Stimulated activated CD4-positive, alpha-beta T cell treated with anti-CD3 and anti-CD28 coated beads, Interleukin-15, amount 100 ng/mL, for 1 hour (primary cell): ENCODE results near the gene LRP6.
"Not testable (repeated sequence)": the region's sequence is repeated elsewhere in the genome, so short reads cannot be mapped to it uniquely, and the experiment has no call there.

Source experiments
- DNase-seq, 2 donors: peaks; one replicate each; pipeline ENCODE4 v3.0.0-alpha.2; 2020; ENCODE audit warnings: low read depth in 1 of 2, low spot score in 1 of 2

Gene LRP6

DNA sequence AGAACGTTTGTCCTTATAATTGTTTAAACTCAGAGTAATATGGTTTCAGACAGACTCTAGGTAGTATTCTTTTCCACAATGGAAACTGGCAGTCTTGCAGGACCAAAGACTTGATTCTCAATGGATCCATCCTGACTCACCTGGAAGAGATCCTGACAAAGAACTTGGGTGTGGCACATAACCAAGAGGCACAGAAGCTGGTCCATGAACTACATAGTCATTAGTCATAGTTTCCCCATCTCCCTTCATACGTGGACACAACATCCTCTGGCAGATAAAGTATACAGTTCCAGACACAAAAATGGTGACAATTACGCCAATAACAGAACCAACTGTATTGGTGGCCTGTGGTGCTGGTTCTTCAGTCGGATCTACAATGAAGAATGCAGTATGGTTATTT is 140.3 kb downstream of the LRP6 start:
- no peak for DNase-seq

- no peak for DNase-seq
Observed at GRCh38 chr12:12123036-12123604, 143.7 kb downstream of the LRP6 start.

DNA sequence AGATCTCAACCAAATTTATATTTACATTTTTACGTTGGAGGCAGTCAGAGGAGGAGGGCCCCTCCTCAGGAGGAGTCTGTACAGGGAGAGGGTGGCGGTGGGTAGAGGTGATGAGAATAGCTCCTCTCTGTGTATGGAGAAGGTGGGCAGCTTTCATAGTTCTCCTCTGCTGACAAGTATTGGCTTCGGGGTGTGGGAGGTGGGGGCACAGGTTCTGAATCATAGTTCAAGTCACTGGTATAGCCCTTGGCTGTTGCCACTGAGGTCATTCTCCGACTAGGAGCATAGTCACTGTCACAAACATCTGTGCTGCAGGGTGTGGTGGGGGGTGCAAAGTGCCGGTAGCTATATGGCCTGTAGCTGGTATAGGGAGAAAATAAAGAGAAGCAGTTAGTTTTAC is 145.8 kb downstream of the LRP6 start:
- no peak for DNase-seq

DNA sequence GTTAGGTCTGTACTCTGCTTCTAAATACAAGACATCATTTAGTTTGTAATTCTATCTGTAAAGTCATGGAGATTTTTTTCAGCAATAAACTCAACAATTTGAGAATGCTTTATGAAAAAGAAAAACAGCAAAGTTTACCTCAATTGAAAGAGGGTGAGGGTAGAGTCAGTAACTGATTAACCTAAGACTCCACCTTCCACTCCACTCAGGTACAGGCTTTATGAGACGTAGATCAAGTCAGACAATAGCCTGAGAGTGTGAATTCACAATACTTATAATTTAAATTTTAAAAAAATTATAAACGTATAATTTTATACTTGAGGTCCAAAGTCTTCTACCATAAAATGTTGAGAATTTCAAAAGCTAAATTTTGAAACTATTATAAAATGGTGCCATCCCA is 150.2 kb downstream of the LRP6 start:
- no peak for DNase-seq

DNA sequence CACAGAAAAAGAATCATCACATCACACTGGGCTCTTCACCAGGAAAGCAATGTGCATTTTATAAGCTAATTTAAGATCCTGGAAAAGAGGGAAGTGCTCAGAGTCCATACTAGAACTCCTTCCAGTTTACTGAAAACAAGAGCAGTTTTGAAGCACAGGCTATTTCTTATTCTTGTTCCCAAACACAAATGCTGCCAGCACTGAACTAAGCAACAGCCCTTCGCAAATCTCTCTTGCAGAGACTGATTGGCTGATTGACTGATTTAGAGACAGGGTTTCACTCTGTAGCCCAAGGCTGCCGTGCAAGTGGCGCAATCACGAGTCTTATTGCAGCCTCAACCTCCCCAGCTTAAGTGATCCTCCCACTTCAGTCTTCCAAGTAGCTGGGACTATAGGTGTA is 151.3 kb downstream of the LRP6 start:
- no peak for DNase-seq

- DNase-seq: not testable (repeated sequence)
Observed at GRCh38 chr12:12110923-12111555, 155.8 kb downstream of the LRP6 start.

DNA sequence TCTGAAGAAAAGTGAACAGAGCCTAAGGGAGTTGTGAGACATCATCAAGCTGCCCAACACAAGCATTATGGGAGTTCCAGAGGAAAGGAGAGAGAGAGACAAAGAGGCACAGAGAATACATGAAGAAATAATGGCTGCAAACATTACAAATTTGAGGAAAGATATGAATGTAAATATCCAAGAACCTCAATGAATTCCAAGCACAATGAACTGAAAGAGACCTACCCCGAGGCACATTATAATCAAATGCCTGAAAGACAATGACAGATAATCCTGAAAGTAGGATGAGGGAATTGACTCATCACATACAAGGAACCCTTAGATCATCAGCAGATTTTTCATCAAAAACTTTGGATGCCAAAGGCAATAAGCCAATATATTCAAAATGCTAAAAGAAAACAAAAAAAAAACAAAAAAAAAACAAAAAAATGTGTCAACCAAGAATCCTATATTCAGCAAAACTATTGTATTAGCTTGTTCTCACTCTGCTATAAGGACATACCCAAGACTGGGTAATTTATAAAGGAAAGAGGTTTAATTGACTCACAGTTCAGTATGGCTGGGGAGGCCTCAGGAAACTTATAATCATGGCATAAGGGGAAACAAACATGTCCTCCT is 158.3 kb downstream of the LRP6 start:
- DNase-seq: no peak

DNA sequence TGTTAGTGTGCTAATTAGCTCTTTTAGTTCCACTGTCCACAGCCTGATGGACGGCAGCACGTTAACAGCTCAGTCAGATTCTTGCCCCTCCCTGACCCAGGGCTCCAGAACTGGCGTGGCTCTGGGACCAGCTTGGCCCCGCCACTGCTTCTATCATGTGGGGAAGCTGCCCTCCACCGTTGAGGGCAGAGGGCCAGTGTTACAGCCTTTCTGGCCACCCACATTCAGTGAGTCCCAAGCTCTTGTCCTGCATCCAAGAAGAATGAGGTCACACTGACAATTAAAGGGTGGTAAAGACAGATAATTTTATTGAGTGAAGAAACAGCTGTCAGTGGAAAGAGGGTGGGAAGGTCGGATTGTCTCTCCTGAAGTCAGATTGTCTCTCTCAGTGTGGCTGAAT is 159.2 kb downstream of the LRP6 start:
- DNase-seq: no peak

DNA sequence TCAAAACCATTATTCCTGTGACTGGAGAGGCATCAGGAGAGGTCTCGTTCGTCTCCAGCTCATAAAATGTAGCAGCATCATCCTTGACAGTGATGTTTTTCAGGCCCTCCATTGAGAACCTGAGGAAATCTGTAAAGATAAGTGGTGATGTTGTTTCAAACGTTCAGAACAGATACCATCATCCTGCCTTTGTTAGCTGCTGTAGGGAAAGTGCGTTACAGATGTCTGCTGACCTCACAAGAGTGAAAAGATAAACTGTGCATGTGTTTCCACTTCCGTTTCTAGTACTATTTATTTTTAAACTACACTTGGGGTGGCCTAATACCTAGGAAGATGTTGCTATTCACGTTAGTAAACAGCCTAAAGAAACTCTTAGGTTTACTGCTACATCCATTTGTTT is 167.7 kb downstream of the LRP6 start:
- no peak for DNase-seq

DNA sequence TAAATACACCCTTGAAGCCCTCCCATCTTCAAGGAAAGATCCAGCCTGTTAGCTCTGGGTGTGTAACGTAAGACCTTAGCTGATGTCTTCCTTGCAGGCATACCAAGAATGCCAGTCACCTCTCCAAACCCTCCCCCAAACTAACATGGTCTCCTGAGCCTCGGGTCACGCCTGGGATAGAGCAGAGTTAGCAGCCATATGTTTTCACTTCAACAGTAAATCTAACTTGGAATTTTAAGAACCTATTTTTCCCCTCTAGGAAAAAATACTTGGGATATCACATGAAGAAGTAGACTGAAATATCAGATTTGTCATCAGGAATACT is 168.2 kb downstream of the LRP6 start:
- DNase-seq: no peak

GRCh38 chr12:12097891-12098690 is 168.8 kb downstream of the LRP6 start:
- DNase-seq: no peak

GRCh38 chr12:12095021-12095420 is 171.8 kb downstream of the LRP6 start:
- no peak for DNase-seq

- no peak for DNase-seq
Observed at GRCh38 chr12:12094481-12094880, 172.4 kb downstream of the LRP6 start.

DNA sequence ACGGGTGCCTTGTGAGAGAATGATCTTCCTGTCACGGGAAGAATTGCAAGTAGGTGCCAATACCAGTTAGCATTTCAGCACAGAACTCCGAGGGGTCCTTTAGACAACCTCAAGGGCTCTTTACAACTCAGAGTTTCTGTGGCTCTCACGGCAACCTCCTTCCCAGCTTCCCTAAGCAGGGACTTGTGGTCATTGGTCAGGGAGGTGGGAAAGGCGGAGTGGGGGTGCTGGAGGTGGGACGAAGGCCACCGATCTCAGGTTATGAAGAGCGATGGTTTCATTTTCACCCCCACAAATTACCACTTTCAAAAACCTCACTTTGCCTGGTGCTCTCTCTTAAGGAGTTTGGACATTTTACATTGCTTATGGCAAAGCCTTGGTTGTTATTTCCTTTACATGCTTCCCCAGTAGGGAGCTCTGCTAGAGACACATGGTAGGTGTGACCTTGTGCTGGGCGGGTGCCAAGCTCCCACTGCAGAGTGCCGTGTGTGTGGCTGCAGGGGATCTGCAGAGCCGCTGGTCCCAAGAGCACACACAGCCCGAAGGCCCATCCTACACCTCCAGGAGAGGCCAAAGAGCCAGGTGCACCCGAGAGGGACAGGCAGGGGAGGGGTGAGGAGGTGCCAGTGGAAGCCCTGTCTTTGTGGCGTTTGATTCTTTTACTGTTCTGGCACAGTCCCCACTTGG is 174.7 kb downstream of the LRP6 start:
- DNase-seq: no peak

DNA sequence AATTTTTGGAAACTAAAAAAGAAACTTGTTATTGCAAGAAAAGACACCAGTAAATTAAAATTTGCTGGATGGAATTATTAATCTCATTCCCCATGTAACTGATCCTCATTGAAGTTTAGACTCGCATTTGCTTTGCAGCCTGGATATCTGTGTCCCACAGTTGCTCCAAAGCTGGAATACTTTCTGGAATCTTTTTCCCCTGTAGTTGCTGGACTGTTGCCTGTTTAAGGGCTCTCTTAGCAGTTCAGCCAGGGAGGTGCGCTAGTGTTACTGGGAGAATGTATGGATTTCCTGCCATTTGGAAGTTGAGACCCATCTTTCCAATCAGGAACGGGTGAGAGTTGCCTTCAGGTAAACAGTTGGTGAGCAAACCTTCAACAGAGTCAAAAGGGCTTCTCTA is 175.8 kb downstream of the LRP6 start:
- no peak for DNase-seq

DNA sequence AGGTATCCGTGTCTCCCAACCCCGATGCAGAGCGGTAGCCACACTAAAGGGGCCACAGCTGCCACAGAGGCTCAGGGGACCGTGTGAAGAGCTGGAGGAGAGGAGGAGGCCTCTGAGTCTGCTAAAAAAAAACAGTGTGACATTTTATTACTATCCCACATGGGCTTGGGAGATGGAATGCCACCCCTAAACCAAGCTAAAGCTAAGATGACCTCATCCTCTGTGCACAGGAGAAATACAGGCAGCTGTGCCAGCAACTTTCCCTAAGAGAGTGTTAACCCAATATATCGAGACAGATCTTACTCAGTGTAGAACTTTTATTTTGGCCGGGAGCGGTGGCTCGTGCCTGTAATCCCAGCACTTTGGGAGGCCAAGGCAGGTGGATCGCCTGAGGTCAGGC is 178.1 kb downstream of the LRP6 start:
- DNase-seq: no peak

DNA sequence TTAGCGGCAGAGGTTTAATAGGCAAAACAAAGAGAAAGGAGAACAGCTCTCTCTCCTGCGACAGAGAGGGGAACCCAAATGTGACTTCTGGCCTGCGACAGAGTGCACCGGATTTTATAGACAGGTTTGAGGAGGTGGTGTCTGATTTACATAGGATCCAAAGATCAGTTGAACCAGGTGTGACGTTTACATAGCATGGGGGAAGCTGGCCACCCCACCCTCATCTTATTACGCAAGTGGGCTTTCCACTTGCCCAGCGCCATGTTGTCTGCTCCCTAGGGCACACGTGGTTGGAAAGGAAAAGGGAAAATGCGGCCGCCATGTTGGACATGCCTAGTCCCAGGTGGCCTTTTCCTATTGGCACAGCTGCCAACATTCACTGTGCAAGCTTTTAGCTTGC is 178.7 kb downstream of the LRP6 start:
- DNase-seq: no peak

- DNase-seq: no peak
Observed at GRCh38 chr12:12087693-12088034, 179.2 kb downstream of the LRP6 start.

GRCh38 chr12:12086973-12087692 is 179.7 kb downstream of the LRP6 start:
- no peak for DNase-seq

- no peak for DNase-seq
Observed at GRCh38 chr12:12086362-12086761, 180.5 kb downstream of the LRP6 start.

- DNase-seq: no peak
Observed at GRCh38 chr12:12083688-12084087, 183.2 kb downstream of the LRP6 start.
